ENCODE data around the gene RCAN3. TPM values are rescaled to one million over a fixed set of nuclear protein-coding genes. Genes with fewer than 3 reads are reported as not detected.
A peak's percentile ranks its signal among the peaks of the same experiment; 100 is the strongest.

RCAN3 gene
- total and polyA plus RNA-seq, 2 of the 13 experiments (the other 11 are each of a cell fraction or from before 2014, with no cell fraction given), result 12.2 to 13.3 TPM

DNA sequence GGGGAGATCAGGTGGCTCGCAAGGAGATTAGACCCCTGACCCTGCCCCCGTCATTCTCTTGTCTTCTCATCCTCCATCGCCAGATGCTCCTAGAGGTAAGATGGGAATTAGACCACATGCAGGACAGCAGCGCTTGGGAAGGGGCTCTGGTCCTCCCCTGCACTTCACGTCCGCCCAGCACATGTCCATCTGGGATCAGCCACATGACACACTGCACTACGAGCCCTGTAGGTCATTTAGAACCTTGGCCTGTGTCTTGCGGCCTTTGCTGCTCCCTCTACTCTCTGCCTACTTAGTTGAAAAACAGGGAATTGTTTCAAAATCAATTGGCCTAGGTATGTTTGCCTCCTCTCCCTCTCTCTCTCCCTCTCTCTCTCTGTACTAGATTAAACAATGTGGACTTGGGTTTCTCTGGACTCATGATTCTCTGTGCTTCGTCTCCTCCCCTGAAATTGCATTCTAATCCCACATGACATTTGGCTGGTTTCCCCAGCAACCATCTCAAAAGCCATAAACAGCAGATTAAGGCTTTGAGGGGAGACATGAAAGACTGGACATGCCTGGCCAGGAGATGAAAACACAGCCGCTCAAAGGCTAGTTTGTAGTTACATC lies 49.4 kb downstream of the RCAN3 start (continued):
- TF ChIP-seq SUZ12 (IDR thresholded peaks at IDR 0.05; ENCODE audit: low read depth, low read length), result no peak
- no peak for TF ChIP-seq FOXP1 (IDR thresholded peaks at IDR 0.05)
- TF ChIP-seq FOXP1 (CRISPR knock-in tag; IDR thresholded peaks at IDR 0.05), result peak; percentile 54; the same call in 1 of the 2 replicates
- TF ChIP-seq, protein P1, sequence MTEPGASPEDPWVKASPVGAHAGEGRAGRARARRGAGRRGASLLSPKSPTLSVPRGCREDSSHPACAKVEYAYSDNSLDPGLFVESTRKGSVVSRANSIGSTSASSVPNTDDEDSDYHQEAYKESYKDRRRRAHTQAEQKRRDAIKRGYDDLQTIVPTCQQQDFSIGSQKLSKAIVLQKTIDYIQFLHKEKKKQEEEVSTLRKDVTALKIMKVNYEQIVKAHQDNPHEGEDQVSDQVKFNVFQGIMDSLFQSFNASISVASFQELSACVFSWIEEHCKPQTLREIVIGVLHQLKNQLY (CRISPR knock-in tag; IDR thresholded peaks at IDR 0.05), result no peak
- TF ChIP-seq HES4 (CRISPR knock-in tag; IDR thresholded peaks at IDR 0.05; ENCODE audit: borderline replicate concordance), result peak; percentile 38; the same call in 1 of the 2 replicates
- no peak for TF ChIP-seq ZNF484 (CRISPR knock-in tag; IDR thresholded peaks at IDR 0.05; ENCODE audit: borderline replicate concordance, low read depth)
- TF ChIP-seq, protein P2, sequence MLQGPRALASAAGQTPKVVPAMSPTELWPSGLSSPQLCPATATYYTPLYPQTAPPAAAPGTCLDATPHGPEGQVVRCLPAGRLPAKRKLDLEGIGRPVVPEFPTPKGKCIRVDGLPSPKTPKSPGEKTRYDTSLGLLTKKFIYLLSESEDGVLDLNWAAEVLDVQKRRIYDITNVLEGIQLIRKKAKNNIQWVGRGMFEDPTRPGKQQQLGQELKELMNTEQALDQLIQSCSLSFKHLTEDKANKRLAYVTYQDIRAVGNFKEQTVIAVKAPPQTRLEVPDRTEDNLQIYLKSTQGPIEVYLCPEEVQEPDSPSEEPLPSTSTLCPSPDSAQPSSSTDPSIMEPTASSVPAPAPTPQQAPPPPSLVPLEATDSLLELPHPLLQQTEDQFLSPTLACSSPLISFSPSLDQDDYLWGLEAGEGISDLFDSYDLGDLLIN (CRISPR knock-in tag; IDR thresholded peaks at IDR 0.05; ENCODE audit: borderline replicate concordance), result no peak
- no peak for TF ChIP-seq KLF9 (CRISPR knock-in tag; IDR thresholded peaks at IDR 0.05; ENCODE audit: low read depth)
- peak; percentile 63; the same call in 1 of the 2 replicates for TF ChIP-seq ZNF292 (CRISPR knock-in tag; IDR thresholded peaks at IDR 0.05; ENCODE audit: borderline replicate concordance, low read depth)
- TF ChIP-seq EED (CRISPR knock-in tag; IDR thresholded peaks at IDR 0.05), result no peak
- no peak; the same call in none of the 2 replicates for TF ChIP-seq NCOA2 (CRISPR knock-in tag; IDR thresholded peaks at IDR 0.05)
- no peak for TF ChIP-seq PTBP1 (IDR thresholded peaks at IDR 0.05; ENCODE audit: low read depth, low read length, poor library complexity, severe bottlenecking)
- TF ChIP-seq, protein P3, sequence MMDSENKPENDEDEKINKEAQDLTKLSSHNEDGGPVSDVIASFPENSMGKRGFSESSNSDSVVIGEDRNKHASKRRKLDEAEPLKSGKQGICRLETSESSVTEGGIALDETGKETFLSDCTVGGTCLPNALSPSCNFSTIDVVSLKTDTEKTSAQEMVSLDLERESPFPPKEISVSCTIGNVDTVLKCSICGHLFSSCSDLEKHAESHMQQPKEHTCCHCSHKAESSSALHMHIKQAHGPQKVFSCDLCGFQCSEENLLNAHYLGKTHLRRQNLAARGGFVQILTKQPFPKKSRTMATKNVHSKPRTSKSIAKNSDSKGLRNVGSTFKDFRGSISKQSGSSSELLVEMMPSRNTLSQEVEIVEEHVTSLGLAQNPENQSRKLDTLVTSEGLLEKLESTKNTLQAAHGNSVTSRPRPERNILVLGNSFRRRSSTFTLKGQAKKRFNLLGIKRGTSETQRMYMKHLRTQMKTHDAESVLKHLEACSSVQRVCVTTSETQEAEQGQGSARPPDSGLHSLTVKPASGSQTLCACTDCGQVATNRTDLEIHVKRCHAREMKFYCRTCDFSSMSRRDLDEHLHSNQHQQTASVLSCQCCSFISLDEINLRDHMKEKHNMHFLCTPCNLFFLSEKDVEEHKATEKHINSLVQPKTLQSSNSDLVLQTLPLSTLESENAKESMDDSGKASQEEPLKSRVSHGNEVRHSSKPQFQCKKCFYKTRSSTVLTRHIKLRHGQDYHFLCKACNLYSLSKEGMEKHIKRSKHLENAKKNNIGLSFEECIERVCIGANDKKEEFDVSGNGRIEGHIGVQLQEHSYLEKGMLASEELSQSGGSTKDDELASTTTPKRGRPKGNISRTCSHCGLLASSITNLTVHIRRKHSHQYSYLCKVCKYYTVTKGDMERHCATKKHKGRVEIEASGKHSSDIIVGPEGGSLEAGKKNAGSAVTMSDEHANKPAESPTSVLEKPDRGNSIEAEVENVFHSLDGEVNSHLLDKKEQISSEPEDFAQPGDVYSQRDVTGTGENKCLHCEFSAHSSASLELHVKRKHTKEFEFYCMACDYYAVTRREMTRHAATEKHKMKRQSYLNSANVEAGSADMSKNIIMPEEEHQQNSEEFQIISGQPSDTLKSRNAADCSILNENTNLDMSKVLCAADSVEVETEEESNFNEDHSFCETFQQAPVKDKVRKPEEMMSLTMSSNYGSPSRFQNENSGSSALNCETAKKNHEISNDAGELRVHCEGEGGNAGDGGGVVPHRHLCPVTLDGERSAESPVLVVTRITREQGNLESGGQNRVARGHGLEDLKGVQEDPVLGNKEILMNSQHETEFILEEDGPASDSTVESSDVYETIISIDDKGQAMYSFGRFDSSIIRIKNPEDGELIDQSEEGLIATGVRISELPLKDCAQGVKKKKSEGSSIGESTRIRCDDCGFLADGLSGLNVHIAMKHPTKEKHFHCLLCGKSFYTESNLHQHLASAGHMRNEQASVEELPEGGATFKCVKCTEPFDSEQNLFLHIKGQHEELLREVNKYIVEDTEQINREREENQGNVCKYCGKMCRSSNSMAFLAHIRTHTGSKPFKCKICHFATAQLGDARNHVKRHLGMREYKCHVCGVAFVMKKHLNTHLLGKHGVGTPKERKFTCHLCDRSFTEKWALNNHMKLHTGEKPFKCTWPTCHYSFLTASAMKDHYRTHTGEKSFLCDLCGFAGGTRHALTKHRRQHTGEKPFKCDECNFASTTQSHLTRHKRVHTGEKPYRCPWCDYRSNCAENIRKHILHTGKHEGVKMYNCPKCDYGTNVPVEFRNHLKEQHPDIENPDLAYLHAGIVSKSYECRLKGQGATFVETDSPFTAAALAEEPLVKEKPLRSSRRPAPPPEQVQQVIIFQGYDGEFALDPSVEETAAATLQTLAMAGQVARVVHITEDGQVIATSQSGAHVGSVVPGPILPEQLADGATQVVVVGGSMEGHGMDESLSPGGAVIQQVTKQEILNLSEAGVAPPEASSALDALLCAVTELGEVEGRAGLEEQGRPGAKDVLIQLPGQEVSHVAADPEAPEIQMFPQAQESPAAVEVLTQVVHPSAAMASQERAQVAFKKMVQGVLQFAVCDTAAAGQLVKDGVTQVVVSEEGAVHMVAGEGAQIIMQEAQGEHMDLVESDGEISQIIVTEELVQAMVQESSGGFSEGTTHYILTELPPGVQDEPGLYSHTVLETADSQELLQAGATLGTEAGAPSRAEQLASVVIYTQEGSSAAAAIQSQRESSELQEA (CRISPR knock-in tag; IDR thresholded peaks at IDR 0.05; ENCODE audit: not compliant biosample characterization), result no peak
- no peak for TF ChIP-seq SIN3A (IDR thresholded peaks at IDR 0.05; ENCODE audit: borderline replicate concordance, low read depth, low read length)
- TF ChIP-seq ZNF816 (CRISPR knock-in tag; IDR thresholded peaks at IDR 0.05; ENCODE audit: borderline replicate concordance), result 0 out of 2 replicates have a peak, but pooled peaks have one; percentile 36
- peak; percentile 84 for TF ChIP-seq ZSCAN21 (CRISPR knock-in tag; IDR thresholded peaks at IDR 0.05; ENCODE audit: borderline replicate concordance)
- TF ChIP-seq EHMT2 (IDR thresholded peaks at IDR 0.05; ENCODE audit: borderline replicate concordance, low read depth, low read length), result no peak
- TF ChIP-seq ZNF10 (CRISPR knock-in tag; IDR thresholded peaks at IDR 0.05; ENCODE audit: borderline replicate concordance, low read depth), result no peak
- no peak for TF ChIP-seq SRSF1 (optimal IDR thresholded peaks at IDR 0.05; ENCODE audit: low read depth, low read length)
- no peak for TF ChIP-seq PHB2 (IDR thresholded peaks at IDR 0.05; ENCODE audit: partially characterized antibody)
- TF ChIP-seq SAP130 (CRISPR knock-in tag; IDR thresholded peaks at IDR 0.05; ENCODE audit: low read depth), result peak; percentile 67
- TF ChIP-seq TRIM24 (CRISPR knock-in tag; IDR thresholded peaks at IDR 0.05), result no peak

Measured in HepG2 (cell line).